ENCODE measurements around the gene VPS51. TPM values are rescaled to one million over a fixed set of nuclear protein-coding genes. Genes with fewer than 3 reads are reported as not detected.

VPS51 gene
- total RNA-seq, 4 donors from 2014 or later, result 185 to 414 (median 237) TPM

GRCh38 chr11:65064847-65065240 lies 31.2 kb upstream of the VPS51 start:
- 75% methylated on average over 4 of the region's 4 CpGs for WGBS
- no peak for DNase-seq (ENCODE audit: extremely low spot score)
- Histone ChIP-seq H3K36me3 (no peaks in the 10 kb centered on the region), H3K9me3 (no peaks in the 10 kb centered on the region), H3K4me3 (no peak overlapping the region), H3K27me3 (no peaks in the 10 kb centered on the region), H3K27ac (replicated peaks in 1 of 4) (no peak overlapping the region), H3K4me1 (no peaks in the 10 kb centered on the region)
- intact Hi-C loops (cut with DNase I), result loop anchor here (10.0 kb wide), 1 partner anchor 690 kb away; no protein-coding TSS in a partner anchor
- TF ChIP-seq CTCF (IDR thresholded peaks at IDR 0.05) (no peak), POLR2AphosphoS5 (IDR thresholded peaks at IDR 0.05) (no peak), POLR2A (IDR thresholded peaks at IDR 0.05; ENCODE audit: low read depth) (no peak)

GRCh38 chr11:65065851-65066250 lies 30.2 kb upstream of the VPS51 start:
- DNase-seq (ENCODE audit: extremely low spot score), result no peak
- Histone ChIP-seq H3K36me3 (no peaks in the 10 kb centered on the region), H3K4me1 (no peaks in the 10 kb centered on the region), H3K4me3 (no peak overlapping the region), H3K9me3 (no peaks in the 10 kb centered on the region), H3K27me3 (no peaks in the 10 kb centered on the region), H3K27ac (replicated peaks in 1 of 4) (no peak overlapping the region)
- intact Hi-C loops (cut with DNase I), result loop anchor here (10.0 kb wide), 1 partner anchor 689 kb away; no protein-coding TSS in a partner anchor
- 93% methylated on average over 7 of the region's 7 CpGs for WGBS
- TF ChIP-seq POLR2AphosphoS5 (IDR thresholded peaks at IDR 0.05) (no peak), CTCF (IDR thresholded peaks at IDR 0.05) (no peak), EP300 (IDR thresholded peaks at IDR 0.05) (no peak), POLR2A (IDR thresholded peaks at IDR 0.05; ENCODE audit: low read depth) (no peak)

GRCh38 chr11:65066315-65066714 lies 29.7 kb upstream of the VPS51 start:
- TF ChIP-seq EP300 (IDR thresholded peaks at IDR 0.05) (no peak), POLR2AphosphoS5 (IDR thresholded peaks at IDR 0.05) (no peak), POLR2A (IDR thresholded peaks at IDR 0.05; ENCODE audit: low read depth) (no peak), CTCF (IDR thresholded peaks at IDR 0.05) (no peak)

GRCh38 chr11:65066805-65067291 lies 29.2 kb upstream of the VPS51 start:
- TF ChIP-seq POLR2AphosphoS5 (IDR thresholded peaks at IDR 0.05) (no peak), POLR2A (IDR thresholded peaks at IDR 0.05; ENCODE audit: low read depth) (no peak), CTCF (IDR thresholded peaks at IDR 0.05) (no peak), EP300 (IDR thresholded peaks at IDR 0.05) (no peak)
- Histone ChIP-seq H3K27ac (replicated peaks in 1 of 4) (no peak overlapping the region), H3K4me3 (no peak overlapping the region), H3K4me1 (no peaks in the 10 kb centered on the region), H3K27me3 (no peaks in the 10 kb centered on the region), H3K9me3 (no peaks in the 10 kb centered on the region), H3K36me3 (no peaks in the 10 kb centered on the region)
- intact Hi-C loops (cut with DNase I), result loop anchor here (10.0 kb wide), 1 partner anchor 688 kb away; no protein-coding TSS in a partner anchor
- DNase-seq (ENCODE audit: extremely low spot score), result no peak
- 80% methylated on average over 3 of the region's 4 CpGs for WGBS

More at GRCh38 chr11:65066315-65066714, 29.7 kb upstream of the VPS51 start:
- intact Hi-C loops (cut with DNase I), result loop anchor here (10.0 kb wide), 1 partner anchor 688 kb away; no protein-coding TSS in a partner anchor
- no peaks in the 10 kb centered on the region for H3K36me3 ChIP-seq
- no peaks in the 10 kb centered on the region for H3K27me3 ChIP-seq
- no peak overlapping the region for H3K27ac ChIP-seq (replicated peaks in 1 of 4)
- DNase-seq (ENCODE audit: extremely low spot score), result no peak
- 71% methylated on average over 4 of the region's 11 CpGs for whole genome bisulfite sequencing
- no peak overlapping the region for H3K4me3 ChIP-seq
- H3K4me1 ChIP-seq, result no peaks in the 10 kb centered on the region
- H3K9me3 ChIP-seq, result no peaks in the 10 kb centered on the region

- Histone ChIP-seq H3K27me3 (no peaks in the 10 kb centered on the region), H3K4me1 (no peaks in the 10 kb centered on the region), H3K36me3 (no peaks in the 10 kb centered on the region), H3K4me3 (no peak overlapping the region), H3K27ac (replicated peaks in 1 of 4) (no peak overlapping the region), H3K9me3 (no peaks in the 10 kb centered on the region)
- TF ChIP-seq EP300 (IDR thresholded peaks at IDR 0.05) (no peak), POLR2A (IDR thresholded peaks at IDR 0.05; ENCODE audit: low read depth) (no peak), CTCF (IDR thresholded peaks at IDR 0.05) (no peak), POLR2AphosphoS5 (IDR thresholded peaks at IDR 0.05) (no peak)
- WGBS, result 73% methylated on average over 2 of the region's 10 CpGs
- intact Hi-C loops (cut with DNase I), result loop anchor here (10.0 kb wide), 1 partner anchor 687 kb away; no protein-coding TSS in a partner anchor
- no peak for DNase-seq (ENCODE audit: extremely low spot score)
Observed at GRCh38 chr11:65067446-65067845, 28.6 kb upstream of the VPS51 start.

Measured in esophagus muscularis mucosa (tissue), 4 donors.